Prostate gland (tissue), 2 donors: ENCODE measurements around the gene ANO2. TPM values are rescaled to one million over a fixed set of nuclear protein-coding genes. Genes with fewer than 3 reads are reported as not detected.

ENCODE experiments used
- DNase-seq: peaks from one replicate; pipeline ENCODE4 v3.0.0-alpha.2; 2019; ENCODE audit warnings: low spot score
- H3K27ac ChIP-seq, 2 donors: fragments of 200-600 bp; sonication (generic); 2 replicates each; pipeline ENCODE4 v1.5.1; 2017 to 2019
- H3K27me3 ChIP-seq: fragments of 200-600 bp; sonication (generic); replicated peaks from 2 replicates; pipeline ENCODE4 v1.5.1; 2019; ENCODE audit not compliant: insufficient read depth
- H3K36me3 ChIP-seq, 2 donors: fragments of 200-600 bp; sonication (generic); 1 replicate in 1 of 2; 2 replicates in 1 of 2; pipeline versions ENCODE4 v1.5.1 to v1.8.1; 2017 to 2019
- H3K4me1 ChIP-seq: fragments of 200-600 bp; sonication (generic); replicated peaks from 2 replicates; pipeline ENCODE4 v1.5.1; 2019
- H3K4me3 ChIP-seq, 2 donors: fragments of 200-600 bp; sonication (generic); 2 replicates each; pipeline ENCODE4 v1.5.1; 2017 to 2019
- H3K9me3 ChIP-seq: fragments of 200-600 bp; sonication (generic); 2 replicates; pipeline ENCODE4 v1.5.1; 2017
- CTCF ChIP-seq, 4 experiments: fragments of 200-600 bp in 2 of 4; fragments of 450-650 bp in 2 of 4; sonication (generic) in 2 of 4; IDR thresholded peaks; 1 replicate in 3 of 4; 2 replicates in 1 of 4; pipeline ENCODE4 v1.5.1; 2016 to 2019; ENCODE audit warnings: antibody characterized with exemption in 4 of 4, mild to moderate bottlenecking in 2 of 4, moderate library complexity in 2 of 4
- POLR2A ChIP-seq: fragments of 450-650 bp; IDR thresholded peaks from one replicate; pipeline ENCODE4 v1.6.1; 2016; ENCODE audit warnings: antibody characterized with exemption, mild to moderate bottlenecking
- POLR2AphosphoS5 ChIP-seq: sonication (generic); formaldehyde crosslinking; IDR thresholded peaks from one replicate; pipeline ENCODE4 v1.6.1; 2017; ENCODE audit warnings: antibody characterized with exemption
- WGBS: methylation state at CpG from one replicate; pipeline ENCODE4 v1.1.5; 2018; 5-methylcytosine and 5-hydroxymethylcytosine counted together
- intact Hi-C: fragments of 100-400 bp; cut with DNase I; formaldehyde crosslinking; loops from one replicate; pipeline ENCODE4 v1.14.2; 2022
- total RNA-seq, 2 donors: library from RNA; depleted of rRNA; stranded (reverse); fragments of >200 nt; gene quantifications; one replicate each; pipeline ENCODE4 v1.1.0, GENCODE V29; 2016

ANO2 gene
- total RNA-seq, 2 donors from 2014 or later: 0.64 to 7.0 TPM

- no peaks in the 10 kb centered on the region for H3K27me3 ChIP-seq
- DNase-seq: no peak
- no peak overlapping the region for H3K4me3 ChIP-seq
- intact Hi-C loops: no loop called here
- H3K4me1 ChIP-seq: no peaks in the 10 kb centered on the region
- no peak for TF ChIP-seq POLR2AphosphoS5
- no peak for TF ChIP-seq POLR2A
- TF ChIP-seq CTCF (IDR thresholded peaks at IDR 0.05): no peak
- H3K9me3 ChIP-seq: no peaks in the 10 kb centered on the region
- 80% methylated on average over 3 of the region's 3 CpGs for WGBS
- no peak overlapping the region for H3K27ac ChIP-seq
- no peaks in the 10 kb centered on the region for H3K36me3 ChIP-seq
Measured at GRCh38 chr12:5716976-5717375, 228.1 kb downstream of the ANO2 start.

GRCh38 chr12:5716201-5716600 lies 228.9 kb downstream of the ANO2 start:
- H3K4me3 ChIP-seq: no peak overlapping the region
- TF ChIP-seq POLR2AphosphoS5 (no peak), POLR2A (no peak), CTCF (IDR thresholded peaks at IDR 0.05) (no peak)
- H3K9me3 ChIP-seq: no peaks in the 10 kb centered on the region
- intact Hi-C loops: no loop called here
- no peak for DNase-seq
- H3K27ac ChIP-seq: no peak overlapping the region
- H3K27me3 ChIP-seq: no peaks in the 10 kb centered on the region
- no peaks in the 10 kb centered on the region for H3K4me1 ChIP-seq
- H3K36me3 ChIP-seq: no peaks in the 10 kb centered on the region
- 62% methylated on average over 1 of the region's 1 CpG for WGBS

- intact Hi-C loops: no loop called here
- no peak for TF ChIP-seq POLR2AphosphoS5
- TF ChIP-seq POLR2A: no peak
- no peak for TF ChIP-seq CTCF (IDR thresholded peaks at IDR 0.05)
- DNase-seq: no peak
- Histone ChIP-seq H3K27me3 (no peaks in the 10 kb centered on the region), H3K9me3 (no peaks in the 10 kb centered on the region), H3K4me1 (no peaks in the 10 kb centered on the region), H3K27ac (no peak overlapping the region), H3K4me3 (no peak overlapping the region), H3K36me3 (no peaks in the 10 kb centered on the region)
- 66% methylated on average over 4 of the region's 4 CpGs for WGBS
Measured at GRCh38 chr12:5715021-5715420, 230.0 kb downstream of the ANO2 start.

GRCh38 chr12:5713599-5714081 lies 231.4 kb downstream of the ANO2 start:
- H3K27me3 ChIP-seq: no peaks in the 10 kb centered on the region
- intact Hi-C loops: no loop called here
- no peaks in the 10 kb centered on the region for H3K36me3 ChIP-seq
- TF ChIP-seq POLR2AphosphoS5 (no peak), POLR2A (no peak), CTCF (IDR thresholded peaks at IDR 0.05) (no peak)
- H3K4me3 ChIP-seq: no peak overlapping the region
- 80% methylated on average over 6 of the region's 6 CpGs for WGBS
- no peaks in the 10 kb centered on the region for H3K9me3 ChIP-seq
- H3K27ac ChIP-seq: no peak overlapping the region
- no peaks in the 10 kb centered on the region for H3K4me1 ChIP-seq
- DNase-seq: no peak

- DNase-seq: no peak
- intact Hi-C loops: no loop called here
- Histone ChIP-seq H3K27ac (no peak overlapping the region), H3K9me3 (no peaks in the 10 kb centered on the region), H3K4me1 (no peaks in the 10 kb centered on the region), H3K27me3 (no peaks in the 10 kb centered on the region), H3K36me3 (no peaks in the 10 kb centered on the region), H3K4me3 (no peak overlapping the region)
- TF ChIP-seq POLR2A (no peak), POLR2AphosphoS5 (no peak), CTCF (IDR thresholded peaks at IDR 0.05) (no peak)
- WGBS: 48% methylated on average over 1 of the region's 1 CpG
Measured at GRCh38 chr12:5710260-5710878, 234.7 kb downstream of the ANO2 start.
